ENCODE measurements around the gene HAGHL.

Gene HAGHL

GRCh38 chr16:708019-708418 lies 18.9 kb upstream of the HAGHL start:
- no peak for DNase-seq

GRCh38 chr16:708959-709358 lies 17.9 kb upstream of the HAGHL start:
- DNase-seq = no peak

- DNase-seq = peak; percentile 80
Observed at GRCh38 chr16:709566-710499, 17.1 kb upstream of the HAGHL start.

GRCh38 chr16:710500-711075 lies 16.3 kb upstream of the HAGHL start:
- no peak for DNase-seq

- no peak for DNase-seq
Observed at GRCh38 chr16:711084-711483, 15.8 kb upstream of the HAGHL start.

- peak; percentile 64 for DNase-seq
Observed at GRCh38 chr16:711548-712320, 15.2 kb upstream of the HAGHL start.

GRCh38 chr16:712740-713250 lies 14.1 kb upstream of the HAGHL start:
- DNase-seq = peak; percentile 95

- DNase-seq = no peak
Observed at GRCh38 chr16:714079-714478, 12.8 kb upstream of the HAGHL start.

GRCh38 chr16:714558-715476 lies 12.1 kb upstream of the HAGHL start, which contains the start of gene METRN:
Gene METRN, plus strand, starts transcription at chr16:715118. Its CDS starts 172 bp downstream, at chr16:715290.
- peak; percentile 88 for DNase-seq

- peak; percentile 42 for DNase-seq
Observed at GRCh38 chr16:715477-716199, 11.3 kb upstream of the HAGHL start.

- DNase-seq = no peak
Observed at GRCh38 chr16:716200-716568, 10.7 kb upstream of the HAGHL start.

GRCh38 chr16:716768-717325 lies 10.1 kb upstream of the HAGHL start:
- DNase-seq = no peak

GRCh38 chr16:717450-718245 lies 9.3 kb upstream of the HAGHL start:
- DNase-seq = no peak

- no peak for DNase-seq
Observed at GRCh38 chr16:718389-718788, 8.5 kb upstream of the HAGHL start.

- no peak for DNase-seq
Observed at GRCh38 chr16:718922-719321, 8.0 kb upstream of the HAGHL start.

GRCh38 chr16:719815-720446 lies 7.0 kb upstream of the HAGHL start:
- DNase-seq = no peak

GRCh38 chr16:720447-720989 lies 6.4 kb upstream of the HAGHL start:
- DNase-seq = peak; percentile 75

GRCh38 chr16:720990-721764 lies 5.7 kb upstream of the HAGHL start, which contains the start of gene ANTKMT:
Gene ANTKMT, plus strand, starts transcription at chr16:721146. Its CDS starts 129 bp downstream, at chr16:721275.
- DNase-seq = peak; percentile 75

All from fibroblast of skin of scalp (primary cell).